ENCODE measurements around the gene NTRK1.

DNA sequence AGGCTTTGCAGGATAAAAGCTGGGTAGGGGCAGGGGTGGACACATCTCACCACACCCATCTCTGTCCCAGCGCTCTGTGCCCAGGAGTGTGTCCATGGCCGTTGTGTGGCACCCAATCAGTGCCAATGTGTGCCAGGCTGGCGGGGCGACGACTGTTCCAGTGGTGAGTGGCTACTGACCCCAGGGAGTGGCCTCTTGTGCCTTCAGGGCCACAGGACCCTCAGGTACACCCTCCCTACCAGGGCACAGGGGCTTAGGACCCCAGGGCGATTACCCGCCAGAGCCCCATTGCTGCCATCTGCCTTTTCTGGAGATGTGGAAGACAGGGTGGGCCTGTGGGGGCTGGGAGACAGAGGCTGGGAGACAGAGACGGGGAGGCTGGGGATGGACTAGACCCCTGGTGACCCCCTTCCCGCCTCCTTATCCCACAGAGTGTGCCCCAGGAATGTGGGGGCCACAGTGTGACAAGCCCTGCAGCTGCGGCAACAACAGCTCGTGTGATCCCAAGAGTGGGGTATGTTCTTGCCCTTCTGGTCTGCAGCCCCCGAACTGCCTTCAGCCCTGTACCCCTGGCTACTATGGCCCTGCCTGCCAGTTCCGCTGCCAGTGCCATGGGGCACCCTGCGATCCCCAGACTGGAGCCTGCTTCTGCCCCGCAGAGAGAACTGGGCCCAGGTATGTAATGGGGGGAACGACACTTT, 45.7 kb downstream of the NTRK1 start:
- TF ChIP-seq POLR2A (IDR thresholded peaks at IDR 0.05; ENCODE audit: low read depth, low read length) (no peak), POU2F2 (IDR thresholded peaks at IDR 0.05; ENCODE audit: low read depth, low read length) (no peak), TAF1 (IDR thresholded peaks at IDR 0.05; ENCODE audit: low read depth, low read length) (no peak)

Measured in GM12891 (cell line).